ENCODE data around the gene STMN1.

- peak; percentile 30 for TF ChIP-seq POLR2A (IDR thresholded peaks at IDR 0.05; ENCODE audit: low read length)
- TF ChIP-seq GATA1 (IDR thresholded peaks at IDR 0.05; ENCODE audit: low read depth, low read length), result no peak
Measured at GRCh38 chr1:25922971-25923552, 16.8 kb upstream of the STMN1 start.
